HG03103 (cell line): ENCODE measurements around the gene NPB.
"Not testable (repeated sequence)": the region's sequence is repeated elsewhere in the genome, so short reads cannot be mapped to it uniquely, and the experiment has no call there.

Experiments used
- ATAC-seq: cut with Tn5 transposase; IDR thresholded peaks from one replicate; pipeline ENCODE4 v1.9.1; 2021; ENCODE audit warnings: low read depth; ENCODE audit not compliant: unreplicated experiment

The NPB gene

DNA sequence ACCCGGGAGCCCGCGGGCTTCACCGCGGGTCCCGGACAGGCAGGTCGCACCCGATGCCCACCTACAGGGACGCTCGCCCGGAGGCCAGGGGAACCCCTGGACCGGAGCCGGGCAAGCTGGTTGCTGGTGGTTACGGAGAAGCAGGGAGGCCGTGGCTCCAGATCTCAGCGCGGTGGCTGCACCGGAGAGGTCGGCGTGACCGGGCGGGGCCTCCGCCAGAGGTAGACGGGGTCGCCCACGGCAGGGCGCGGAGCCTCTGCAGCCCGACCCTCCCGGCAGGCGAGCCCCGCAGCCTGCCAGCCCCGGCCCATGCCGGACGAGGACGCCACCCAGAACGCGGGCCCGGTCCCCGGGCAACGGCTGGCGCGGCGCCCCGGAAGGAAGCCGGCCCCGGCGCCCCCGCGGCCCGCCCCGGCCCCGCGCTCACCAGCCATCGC is 8.8 kb downstream of the NPB start:
- ATAC-seq = no peak

GRCh38 chr17:81911277-81911961 is 9.4 kb downstream of the NPB start, which contains the start of gene PCYT2:
Gene PCYT2 (minus strand): TSS chr17:81911399. CDS start chr17:81911355, 44 bp downstream.
- peak; percentile 83 for ATAC-seq

GRCh38 chr17:81911969-81912368 is 9.9 kb downstream of the NPB start:
- no peak for ATAC-seq

DNA sequence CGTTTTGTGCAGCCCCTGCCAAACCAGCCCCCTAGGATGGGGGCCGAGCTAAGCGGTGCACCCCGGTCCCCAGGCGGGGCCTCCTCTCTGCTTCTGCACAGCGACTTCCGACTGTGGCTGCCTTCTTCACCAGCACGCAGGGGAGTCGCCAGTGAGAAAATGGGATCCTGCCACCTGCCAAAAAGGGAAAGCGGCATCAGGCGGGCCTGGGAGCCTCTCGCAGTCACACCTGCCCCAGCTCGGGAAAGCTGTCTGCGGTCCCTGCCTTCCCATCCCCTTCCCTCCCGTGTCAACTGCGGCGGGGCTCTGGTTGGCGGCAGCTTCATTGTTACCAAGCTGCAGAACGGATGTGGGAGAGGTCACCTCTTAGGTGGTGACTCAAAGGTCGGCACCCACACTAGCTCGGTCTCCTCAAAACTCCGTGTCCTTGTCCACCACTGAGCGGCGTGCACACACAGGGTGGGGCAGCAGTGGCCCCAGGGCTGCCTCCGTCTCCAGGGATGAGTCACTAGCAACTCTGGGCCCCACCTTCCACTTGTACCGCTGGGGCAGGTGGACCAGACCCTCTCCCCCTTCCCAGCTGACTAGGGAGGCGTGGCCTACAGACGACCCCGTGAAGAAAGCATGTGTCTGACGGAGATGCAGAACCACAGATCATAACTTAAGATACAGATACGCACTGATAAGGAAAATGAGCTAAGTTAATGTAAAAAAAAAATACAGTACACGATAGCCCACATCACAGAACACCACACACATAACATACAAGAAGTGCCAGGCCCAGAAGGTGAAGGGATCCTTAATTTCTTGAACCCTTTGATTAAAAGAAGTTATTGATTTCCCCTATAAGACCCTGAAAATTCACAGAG is 10.6 kb downstream of the NPB start:
- ATAC-seq = no peak

- no peak for ATAC-seq
Observed at GRCh38 chr17:81913394-81914102, 11.5 kb downstream of the NPB start.

GRCh38 chr17:81914103-81914850 is 12.2 kb downstream of the NPB start:
- no peak for ATAC-seq

DNA sequence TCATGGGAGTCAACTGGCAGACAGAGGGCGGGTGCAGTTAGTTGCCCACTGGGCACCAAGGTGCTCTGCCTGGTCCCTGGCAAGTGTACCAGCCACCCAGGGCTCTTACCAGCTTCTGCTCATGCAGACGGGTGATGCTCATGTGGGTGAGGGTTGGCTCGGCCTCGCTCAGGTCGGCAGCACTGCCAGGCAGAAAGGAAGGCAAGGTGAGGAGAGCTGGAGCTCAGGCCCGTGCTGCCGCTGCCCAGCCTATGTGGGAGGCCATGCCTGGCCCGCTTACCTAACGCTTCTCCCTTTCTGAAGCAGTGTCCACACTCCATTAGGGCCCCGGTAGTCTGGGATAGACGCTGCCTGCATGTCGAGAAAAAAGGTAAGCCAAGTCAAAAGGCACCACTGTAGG is 13.3 kb downstream of the NPB start:
- no peak for ATAC-seq

GRCh38 chr17:81916234-81917001 is 14.4 kb downstream of the NPB start:
- no peak for ATAC-seq

DNA sequence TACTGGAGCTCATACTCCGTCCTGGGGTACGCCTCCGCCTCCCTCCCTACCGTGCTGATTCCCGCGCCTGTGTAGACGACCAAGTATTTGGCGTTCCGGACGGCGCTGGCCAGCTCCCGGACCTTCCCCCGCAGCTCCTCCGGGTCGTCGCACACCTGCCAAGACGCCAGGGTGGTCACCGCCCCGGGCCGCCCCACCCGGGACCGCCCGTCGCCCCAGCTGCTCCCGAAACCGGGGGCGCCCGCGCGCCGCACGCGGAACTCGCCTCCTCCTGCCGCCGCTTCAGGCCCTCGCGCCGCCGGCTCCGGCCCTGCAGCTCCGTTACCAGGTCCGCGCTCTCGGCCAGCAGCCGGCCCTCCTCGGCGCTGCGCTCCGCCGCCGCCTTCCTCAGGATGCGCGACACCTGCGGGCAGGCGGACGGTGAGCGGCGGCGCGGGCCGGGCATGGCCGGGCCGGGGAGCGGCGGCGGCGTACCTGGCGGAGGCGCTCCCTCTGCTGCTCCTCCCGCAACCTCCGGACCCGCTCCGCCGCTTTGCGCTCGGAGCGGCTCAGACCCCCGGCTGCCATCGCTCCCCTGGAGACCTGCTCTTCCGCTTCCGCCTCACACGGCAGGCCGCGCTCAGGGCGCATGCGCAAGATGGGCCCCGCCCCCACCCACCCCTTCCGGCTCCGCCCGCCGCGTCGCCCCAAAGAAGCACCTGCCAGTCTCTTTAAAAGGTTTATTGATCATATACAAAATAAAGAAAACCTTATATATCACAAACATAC is 15.7 kb downstream of the NPB start, which contains the start of gene SIRT7:
Gene SIRT7 (minus strand): TSS at position 612 of the 768 bp plus-strand sequence. CDS start 45 bp downstream, at position 567.
- ATAC-seq = peak; percentile 55

GRCh38 chr17:81918333-81918669 is 16.3 kb downstream of the NPB start:
- not testable (repeated sequence) for ATAC-seq

- ATAC-seq = no peak
Observed at GRCh38 chr17:81918832-81919545, 17.0 kb downstream of the NPB start.

DNA sequence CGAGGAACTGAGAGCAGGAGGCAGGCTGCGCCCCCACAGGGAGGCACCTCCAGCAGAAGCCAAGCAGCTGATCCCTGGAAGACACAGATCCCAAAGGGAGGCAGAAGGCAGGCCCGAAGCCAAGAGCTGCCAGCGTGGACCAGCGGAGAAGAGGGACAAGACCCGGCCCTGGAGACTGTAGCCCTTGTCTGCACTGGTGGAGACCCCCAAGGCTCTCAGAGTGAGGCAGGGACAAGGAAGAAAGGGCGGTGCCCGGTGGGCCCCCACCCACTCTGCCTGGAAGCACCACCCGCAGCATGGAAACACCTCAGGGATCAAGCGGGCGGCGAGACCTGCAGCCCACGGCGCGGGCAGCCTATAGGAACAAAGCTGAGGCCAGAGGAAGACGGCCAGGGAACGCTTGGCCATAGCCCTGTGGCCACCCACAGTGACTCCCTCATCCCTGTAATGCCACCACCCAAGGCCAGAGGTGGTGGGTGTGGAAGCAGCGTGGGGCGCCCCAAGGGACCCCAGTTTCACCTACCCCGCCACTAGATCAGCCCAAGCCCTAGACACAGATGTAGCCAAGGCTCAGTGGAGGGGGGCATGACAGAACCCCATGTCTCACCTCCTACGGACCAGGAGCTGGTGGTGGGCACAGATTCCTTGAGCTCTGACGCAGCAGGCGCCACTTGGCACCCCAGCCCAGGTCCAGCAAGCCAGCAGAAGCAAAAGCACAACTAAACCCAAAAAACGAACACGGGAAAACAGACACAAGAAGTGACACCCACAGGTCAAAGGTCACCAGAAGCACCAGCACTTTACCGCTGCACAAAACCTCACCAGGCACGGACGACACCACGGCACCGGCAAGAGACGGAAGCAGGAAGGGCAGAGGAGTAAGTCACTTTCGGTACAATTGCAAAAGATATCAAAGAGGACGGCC is 18.8 kb downstream of the NPB start:
- no peak for ATAC-seq

GRCh38 chr17:81921537-81921862 is 19.5 kb downstream of the NPB start:
- no peak for ATAC-seq

DNA sequence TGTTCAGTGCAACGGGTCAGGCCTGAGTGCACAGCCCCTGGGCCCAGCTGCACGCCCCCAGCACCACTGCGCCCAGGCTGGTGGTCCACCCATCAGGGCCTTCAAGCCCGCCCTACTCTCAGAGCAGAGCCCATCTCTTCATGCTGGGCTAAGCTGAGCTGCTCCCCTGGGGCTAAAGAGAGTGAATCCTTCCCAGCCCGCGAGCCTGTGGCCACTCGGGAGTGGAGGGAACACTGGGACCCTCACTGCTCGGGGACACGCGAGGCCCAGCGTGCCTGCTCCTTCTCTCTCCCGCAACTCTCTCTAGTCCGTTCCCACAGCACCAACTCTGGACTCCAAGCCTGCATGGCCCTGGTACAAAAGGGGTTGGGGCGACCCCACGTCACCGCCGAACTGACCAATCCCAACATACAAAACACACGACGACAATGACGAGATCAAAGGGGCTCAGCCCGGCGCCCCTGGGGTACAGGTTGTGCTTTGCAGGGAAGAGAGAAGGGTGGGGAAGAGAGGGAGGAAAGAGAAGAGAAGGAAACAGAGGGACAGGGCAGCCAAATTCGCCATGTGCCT is 20.0 kb downstream of the NPB start:
- ATAC-seq = no peak

DNA sequence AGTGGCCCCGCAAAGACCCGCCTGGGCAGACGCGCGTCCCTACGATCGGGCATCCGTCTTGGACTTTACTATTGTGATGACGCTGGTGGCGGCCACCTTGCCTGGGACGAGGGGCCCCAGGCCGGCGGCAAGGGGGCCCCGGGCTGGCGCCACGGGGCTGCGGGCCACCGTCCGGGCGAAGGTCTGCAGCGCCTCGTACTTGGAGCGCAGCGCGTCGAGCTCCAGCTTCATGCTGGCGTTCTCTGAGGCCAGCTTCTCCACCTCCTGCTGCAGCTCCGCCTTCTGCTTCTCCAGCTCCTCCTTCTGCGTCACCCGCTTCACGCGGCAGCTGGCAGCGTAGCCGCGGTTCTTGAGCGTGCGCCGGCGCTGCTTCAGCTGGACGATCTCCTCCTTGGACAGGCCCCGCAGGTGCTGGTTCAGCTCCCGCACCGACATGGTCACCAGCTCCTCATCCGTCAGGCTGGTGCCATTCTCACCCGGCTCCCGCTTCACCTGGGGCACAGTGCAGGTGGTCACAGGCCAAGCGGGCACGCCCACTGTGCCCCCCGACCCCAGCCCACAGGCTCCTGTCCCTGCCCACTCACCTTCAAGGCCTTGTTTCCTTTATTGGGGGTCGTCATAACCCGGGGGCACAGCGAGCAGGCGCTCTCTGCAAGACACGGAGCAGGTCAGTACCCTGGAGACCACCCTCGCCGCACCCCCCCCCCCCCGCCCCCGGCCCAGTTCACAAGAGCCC is 20.7 kb downstream of the NPB start:
- ATAC-seq = no peak
